ENCODE measurements around the gene CHRM5.

DNA sequence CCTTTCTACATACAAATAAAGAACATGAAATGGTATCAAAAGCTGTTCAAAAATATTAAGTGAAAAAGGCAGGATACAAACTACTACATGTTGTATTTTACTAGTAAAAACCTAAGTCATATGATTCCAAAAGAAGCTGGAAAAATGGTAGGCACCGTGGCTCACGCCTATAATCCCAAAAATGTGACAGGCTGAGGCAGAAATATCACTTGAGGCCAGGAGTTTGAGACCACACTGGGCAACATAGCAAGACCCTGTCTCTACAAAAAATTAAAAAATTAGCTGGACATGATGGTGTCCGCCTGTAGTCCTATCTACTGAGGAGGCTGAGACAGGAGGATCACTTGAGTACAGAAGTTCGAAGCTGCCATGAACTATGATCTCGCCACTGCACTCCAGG, 131.6 kb downstream of the CHRM5 start:
- TF ChIP-seq, protein P1, sequence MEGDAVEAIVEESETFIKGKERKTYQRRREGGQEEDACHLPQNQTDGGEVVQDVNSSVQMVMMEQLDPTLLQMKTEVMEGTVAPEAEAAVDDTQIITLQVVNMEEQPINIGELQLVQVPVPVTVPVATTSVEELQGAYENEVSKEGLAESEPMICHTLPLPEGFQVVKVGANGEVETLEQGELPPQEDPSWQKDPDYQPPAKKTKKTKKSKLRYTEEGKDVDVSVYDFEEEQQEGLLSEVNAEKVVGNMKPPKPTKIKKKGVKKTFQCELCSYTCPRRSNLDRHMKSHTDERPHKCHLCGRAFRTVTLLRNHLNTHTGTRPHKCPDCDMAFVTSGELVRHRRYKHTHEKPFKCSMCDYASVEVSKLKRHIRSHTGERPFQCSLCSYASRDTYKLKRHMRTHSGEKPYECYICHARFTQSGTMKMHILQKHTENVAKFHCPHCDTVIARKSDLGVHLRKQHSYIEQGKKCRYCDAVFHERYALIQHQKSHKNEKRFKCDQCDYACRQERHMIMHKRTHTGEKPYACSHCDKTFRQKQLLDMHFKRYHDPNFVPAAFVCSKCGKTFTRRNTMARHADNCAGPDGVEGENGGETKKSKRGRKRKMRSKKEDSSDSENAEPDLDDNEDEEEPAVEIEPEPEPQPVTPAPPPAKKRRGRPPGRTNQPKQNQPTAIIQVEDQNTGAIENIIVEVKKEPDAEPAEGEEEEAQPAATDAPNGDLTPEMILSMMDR (conservative IDR thresholded peaks at IDR 0.05), result no peak
- no peak for TF ChIP-seq ZFX (IDR thresholded peaks at IDR 0.05)
